Measurements from ENCODE around the gene PIK3R1. TPM values are rescaled to one million over a fixed set of nuclear protein-coding genes. Genes with fewer than 3 reads are reported as not detected.

The PIK3R1 gene
- polyA plus RNA-seq, 4 donors: 9.2 to 68.4 (median 20.5) TPM

- WGBS, 3 donors: 56 to 67% (median 65%) methylated on average over 4 of the region's 4 CpGs
- no peak for FAIRE-seq
- no peak overlapping the region for H3K27ac ChIP-seq (ENCODE audit: low read depth in 1 of 3, low read length in 2 of 3)
- peaks cover 2 to 14% (median 8%) of the 10 kb centered on the region in 3 donors for H3K4me1 ChIP-seq (ENCODE audit: control insufficient read depth in 3 of 3, insufficient read depth in 2 of 3, low read depth in 1 of 3, low read length in 2 of 3)
- peak; percentile 46 to 91 for DNase-seq
- H3K36me3 ChIP-seq (ENCODE audit: control insufficient read depth in 3 of 3, insufficient read depth in 2 of 3, low read depth in 1 of 3, low read length in 3 of 3): no peaks in the 10 kb centered on the region
- peaks cover 0 to 5% of the 10 kb centered on the region in 2 donors for H3K9me3 ChIP-seq (ENCODE audit: control insufficient read depth in 2 of 2, insufficient read depth in 1 of 2, low read depth in 1 of 2, low read length in 1 of 2)
- H3K27me3 ChIP-seq (ENCODE audit: control insufficient read depth in 3 of 3, insufficient read depth in 3 of 3, low read length in 3 of 3): no peaks in the 10 kb centered on the region
- H3K4me3 ChIP-seq (ENCODE audit: low read depth in 1 of 3, low read length in 3 of 3): no peak overlapping the region
Measured at GRCh38 chr5:68319706-68320412, 104.3 kb downstream of the PIK3R1 start.

- no peak overlapping the region for H3K4me3 ChIP-seq (ENCODE audit: low read depth in 1 of 3, low read length in 3 of 3)
- H3K4me1 ChIP-seq (ENCODE audit: control insufficient read depth in 3 of 3, insufficient read depth in 2 of 3, low read depth in 1 of 3, low read length in 2 of 3): peaks cover 2 to 14% (median 8%) of the 10 kb centered on the region in 3 donors
- FAIRE-seq (no peak), DNase-seq (no peak)
- peak overlapping the region in 1 of 3 donors; percentile 50 for H3K27ac ChIP-seq (ENCODE audit: low read depth in 1 of 3, low read length in 2 of 3)
- WGBS, 3 donors: 72 to 82% (median 79%) methylated on average over 5 of the region's 5 CpGs
- no peaks in the 10 kb centered on the region for H3K36me3 ChIP-seq (ENCODE audit: control insufficient read depth in 3 of 3, insufficient read depth in 2 of 3, low read depth in 1 of 3, low read length in 3 of 3)
- peaks cover 0 to 5% of the 10 kb centered on the region in 2 donors for H3K9me3 ChIP-seq (ENCODE audit: control insufficient read depth in 2 of 2, insufficient read depth in 1 of 2, low read depth in 1 of 2, low read length in 1 of 2)
- no peaks in the 10 kb centered on the region for H3K27me3 ChIP-seq (ENCODE audit: control insufficient read depth in 3 of 3, insufficient read depth in 3 of 3, low read length in 3 of 3)
Measured at GRCh38 chr5:68320413-68320986, 104.9 kb downstream of the PIK3R1 start.

GRCh38 chr5:68325065-68325580 lies 109.6 kb downstream of the PIK3R1 start:
- Histone ChIP-seq H3K36me3 (ENCODE audit: control insufficient read depth in 3 of 3, insufficient read depth in 2 of 3, low read depth in 1 of 3, low read length in 3 of 3) (no peaks in the 10 kb centered on the region), H3K27me3 (ENCODE audit: control insufficient read depth in 3 of 3, insufficient read depth in 3 of 3, low read length in 3 of 3) (no peaks in the 10 kb centered on the region), H3K27ac (ENCODE audit: low read depth in 1 of 3, low read length in 2 of 3) (no peak overlapping the region), H3K4me1 (ENCODE audit: control insufficient read depth in 3 of 3, insufficient read depth in 2 of 3, low read depth in 1 of 3, low read length in 2 of 3) (peaks cover 0 to 5% (median 1%) of the 10 kb centered on the region in 3 donors), H3K9me3 (ENCODE audit: control insufficient read depth in 2 of 2, insufficient read depth in 1 of 2, low read depth in 1 of 2, low read length in 1 of 2) (peaks cover 0 to 5% of the 10 kb centered on the region in 2 donors), H3K4me3 (ENCODE audit: low read depth in 1 of 3, low read length in 3 of 3) (no peak overlapping the region)
- no peak for FAIRE-seq
- no peak for DNase-seq
- 75 to 88% (median 84%) methylated on average over 1 of the region's 1 CpG for WGBS, 3 donors

GRCh38 chr5:68329554-68330255 lies 114.1 kb downstream of the PIK3R1 start:
- no peak for FAIRE-seq
- Histone ChIP-seq H3K27ac (ENCODE audit: low read depth in 1 of 3, low read length in 2 of 3) (no peak overlapping the region), H3K27me3 (ENCODE audit: control insufficient read depth in 3 of 3, insufficient read depth in 3 of 3, low read length in 3 of 3) (no peaks in the 10 kb centered on the region), H3K4me1 (ENCODE audit: control insufficient read depth in 3 of 3, insufficient read depth in 2 of 3, low read depth in 1 of 3, low read length in 2 of 3) (peaks cover 9 to 19% (median 9%) of the 10 kb centered on the region in 3 donors), H3K9me3 (ENCODE audit: control insufficient read depth in 2 of 2, insufficient read depth in 1 of 2, low read depth in 1 of 2, low read length in 1 of 2) (no peaks in the 10 kb centered on the region), H3K4me3 (ENCODE audit: low read depth in 1 of 3, low read length in 3 of 3) (no peak overlapping the region), H3K36me3 (ENCODE audit: control insufficient read depth in 3 of 3, insufficient read depth in 2 of 3, low read depth in 1 of 3, low read length in 3 of 3) (no peaks in the 10 kb centered on the region)
- DNase-seq: peak in 1 of 2 donors; percentile 40
- WGBS, 3 donors: 60 to 75% (median 63%) methylated on average over 6 of the region's 6 CpGs

GRCh38 chr5:68330574-68330973 lies 115.0 kb downstream of the PIK3R1 start:
- Histone ChIP-seq H3K27ac (ENCODE audit: low read depth in 1 of 3, low read length in 2 of 3) (no peak overlapping the region), H3K36me3 (ENCODE audit: control insufficient read depth in 3 of 3, insufficient read depth in 2 of 3, low read depth in 1 of 3, low read length in 3 of 3) (no peaks in the 10 kb centered on the region), H3K27me3 (ENCODE audit: control insufficient read depth in 3 of 3, insufficient read depth in 3 of 3, low read length in 3 of 3) (no peaks in the 10 kb centered on the region), H3K4me3 (ENCODE audit: low read depth in 1 of 3, low read length in 3 of 3) (no peak overlapping the region), H3K4me1 (ENCODE audit: control insufficient read depth in 3 of 3, insufficient read depth in 2 of 3, low read depth in 1 of 3, low read length in 2 of 3) (peaks cover 9 to 19% (median 9%) of the 10 kb centered on the region in 3 donors), H3K9me3 (ENCODE audit: control insufficient read depth in 2 of 2, insufficient read depth in 1 of 2, low read depth in 1 of 2, low read length in 1 of 2) (no peaks in the 10 kb centered on the region)
- no peak for FAIRE-seq
- WGBS, 3 donors: 48 to 65% (median 50%) methylated on average over 1 of the region's 1 CpG
- DNase-seq: no peak

- Histone ChIP-seq H3K4me3 (ENCODE audit: low read depth in 1 of 3, low read length in 3 of 3) (no peak overlapping the region), H3K36me3 (ENCODE audit: control insufficient read depth in 3 of 3, insufficient read depth in 2 of 3, low read depth in 1 of 3, low read length in 3 of 3) (no peaks in the 10 kb centered on the region), H3K27me3 (ENCODE audit: control insufficient read depth in 3 of 3, insufficient read depth in 3 of 3, low read length in 3 of 3) (no peaks in the 10 kb centered on the region), H3K9me3 (ENCODE audit: control insufficient read depth in 2 of 2, insufficient read depth in 1 of 2, low read depth in 1 of 2, low read length in 1 of 2) (no peaks in the 10 kb centered on the region), H3K4me1 (ENCODE audit: control insufficient read depth in 3 of 3, insufficient read depth in 2 of 3, low read depth in 1 of 3, low read length in 2 of 3) (peaks cover 9 to 19% (median 9%) of the 10 kb centered on the region in 3 donors), H3K27ac (ENCODE audit: low read depth in 1 of 3, low read length in 2 of 3) (no peak overlapping the region)
- DNase-seq (peak; percentile 48 to 69), FAIRE-seq (no peak)
- 20 to 49% (median 33%) methylated on average over 4 of the region's 4 CpGs for WGBS, 3 donors
Measured at GRCh38 chr5:68331192-68332079, 115.9 kb downstream of the PIK3R1 start.

GRCh38 chr5:68332080-68332451 lies 116.5 kb downstream of the PIK3R1 start:
- Histone ChIP-seq H3K4me1 (ENCODE audit: control insufficient read depth in 3 of 3, insufficient read depth in 2 of 3, low read depth in 1 of 3, low read length in 2 of 3) (peaks cover 9 to 19% (median 11%) of the 10 kb centered on the region in 3 donors), H3K27ac (ENCODE audit: low read depth in 1 of 3, low read length in 2 of 3) (no peak overlapping the region), H3K9me3 (ENCODE audit: control insufficient read depth in 2 of 2, insufficient read depth in 1 of 2, low read depth in 1 of 2, low read length in 1 of 2) (no peaks in the 10 kb centered on the region), H3K27me3 (ENCODE audit: control insufficient read depth in 3 of 3, insufficient read depth in 3 of 3, low read length in 3 of 3) (no peaks in the 10 kb centered on the region), H3K4me3 (ENCODE audit: low read depth in 1 of 3, low read length in 3 of 3) (no peak overlapping the region), H3K36me3 (ENCODE audit: control insufficient read depth in 3 of 3, insufficient read depth in 2 of 3, low read depth in 1 of 3, low read length in 3 of 3) (no peaks in the 10 kb centered on the region)
- no peak for DNase-seq
- WGBS, 3 donors: 39 to 65% (median 65%) methylated on average over 3 of the region's 3 CpGs
- no peak for FAIRE-seq

GRCh38 chr5:68332556-68332955 lies 117.0 kb downstream of the PIK3R1 start:
- no peak for DNase-seq
- H3K4me3 ChIP-seq (ENCODE audit: low read depth in 1 of 3, low read length in 3 of 3): no peak overlapping the region
- no peaks in the 10 kb centered on the region for H3K9me3 ChIP-seq (ENCODE audit: control insufficient read depth in 2 of 2, insufficient read depth in 1 of 2, low read depth in 1 of 2, low read length in 1 of 2)
- H3K27ac ChIP-seq (ENCODE audit: low read depth in 1 of 3, low read length in 2 of 3): no peak overlapping the region
- H3K4me1 ChIP-seq (ENCODE audit: control insufficient read depth in 3 of 3, insufficient read depth in 2 of 3, low read depth in 1 of 3, low read length in 2 of 3): peaks cover 9 to 19% (median 11%) of the 10 kb centered on the region in 3 donors
- FAIRE-seq: no peak
- H3K36me3 ChIP-seq (ENCODE audit: control insufficient read depth in 3 of 3, insufficient read depth in 2 of 3, low read depth in 1 of 3, low read length in 3 of 3): no peaks in the 10 kb centered on the region
- H3K27me3 ChIP-seq (ENCODE audit: control insufficient read depth in 3 of 3, insufficient read depth in 3 of 3, low read length in 3 of 3): no peaks in the 10 kb centered on the region
- WGBS, 3 donors: 70 to 84% (median 84%) methylated on average over 1 of the region's 1 CpG
